K562 (cell line): ENCODE results near the gene MBOAT7. TPM values are rescaled to one million over a fixed set of nuclear protein-coding genes. Genes with fewer than 3 reads are reported as not detected.

Experiments used
- CREB1 ChIP-seq, 2 experiments: sonication (generic) in 1 of 2; formaldehyde crosslinking in 1 of 2; IDR thresholded peaks; 2 replicates each; pipeline versions ENCODE4 v1.6.1 to v1.8.0; 2012 to 2022; ENCODE audit warnings: inconsistent platforms in 1 of 2, mild to moderate bottlenecking in 1 of 2, missing genetic modification reagents in 1 of 2, moderate library complexity in 1 of 2
- EHMT2 ChIP-seq: fragments of 450-650 bp; IDR thresholded peaks from 2 replicates; pipeline ENCODE4 v1.6.1; 2018; ENCODE audit warnings: antibody characterized with exemption
- FOXJ2 ChIP-seq: fragments of 200-800 bp; sonication (Bioruptor generic); IDR thresholded peaks from 2 replicates; pipeline ENCODE4 v1.6.1; 2016; ENCODE audit warnings: missing genetic modification characterization, missing compliant biosample characterization
- GABPA ChIP-seq: fragments of 200-800 bp; sonication (Bioruptor generic); conservative IDR thresholded peaks from 2 replicates; pipeline ENCODE4 v1.6.1; 2016; ENCODE audit warnings: low read depth, missing genetic modification characterization, missing compliant biosample characterization
- IRF2 ChIP-seq: sonication (generic); formaldehyde crosslinking; IDR thresholded peaks from 2 replicates; pipeline ENCODE4 v1.8.1; 2022; ENCODE audit warnings: mild to moderate bottlenecking, missing genetic modification reagents
- LCOR ChIP-seq: sonication (generic); formaldehyde crosslinking; IDR thresholded peaks from 2 replicates; pipeline ENCODE4 v1.8.0; 2022; ENCODE audit warnings: mild to moderate bottlenecking, missing genetic modification reagents
- SMARCE1 ChIP-seq: fragments of 450-650 bp; IDR thresholded peaks from 2 replicates; pipeline ENCODE4 v1.7.1; 2016; ENCODE audit warnings: mild to moderate bottlenecking
- polyA plus RNA-seq, 8 experiments: library from polyadenylated mRNA; depleted of rRNA in 4 of 8; stranded (reverse) in 5 of 8; unstranded in 3 of 8; fragments of >200 nt; fragmentation: Nextera tagmentation in 2 of 8; fragmentation: Illumina TruSeq in 1 of 8; extraction: Ambion mirVana in 2 of 8; extraction: Trizol in 1 of 8; gene quantifications; 2 replicates each; pipeline versions ENCODE4 v1.2.1 to v1.2.3, GENCODE V29; 2011 to 2014; ENCODE audit warnings: inconsistent platforms in 1 of 8, missing spikeins in 1 of 8
- total RNA-seq, 7 experiments: library from RNA; depleted of rRNA in 6 of 7; stranded (reverse); fragments of >200 nt in 6 of 7; fragmentation: Illumina TruSeq in 2 of 7; extraction: Trizol in 2 of 7; gene quantifications; 2 replicates each; pipeline versions ENCODE4 v1.2.1 to v1.2.3, GENCODE V29; 2011 to 2021; ENCODE audit warnings: low replicate concordance in 1 of 7
- TF ChIP-seq, protein P1 (sequence below): fragments of 450-650 bp; IDR thresholded peaks from 2 replicates; pipeline ENCODE4 v1.7.1; 2018; ENCODE audit warnings: mild to moderate bottlenecking, low read depth; ENCODE audit not compliant: partially characterized antibody
- TF ChIP-seq, protein P2 (sequence below): fragments of 250-450 bp; sonication (Bioruptor Pico); IDR thresholded peaks from 2 replicates; pipeline ENCODE4 v1.4.0; 2020
- TF ChIP-seq, protein P3 (sequence below), 3 experiments: fragments of 200-800 bp in 1 of 3; sonication (Bioruptor generic) in 1 of 3; sonication (generic) in 1 of 3; formaldehyde crosslinking in 1 of 3; IDR thresholded peaks; 2 replicates each; pipeline versions ENCODE4 v1.6.1 to v1.8.0; 2016 to 2022; ENCODE audit warnings: mild to moderate bottlenecking in 2 of 3, missing compliant biosample characterization in 2 of 3, missing genetic modification characterization in 2 of 3, missing genetic modification reagents in 1 of 3
- TF ChIP-seq, protein P4 (sequence below): fragments of 250-450 bp; sonication (Bioruptor Pico); IDR thresholded peaks from 2 replicates; pipeline ENCODE4 v1.8.0; 2022; ENCODE audit warnings: moderate library complexity, mild to moderate bottlenecking, inconsistent platforms
- TF ChIP-seq, protein P5 (sequence below): sonication (generic); formaldehyde crosslinking; IDR thresholded peaks from 2 replicates; pipeline ENCODE4 v1.8.0; 2022; ENCODE audit warnings: mild to moderate bottlenecking, missing genetic modification reagents

The MBOAT7 gene
- total and polyA plus RNA-seq, 9 of the 15 experiments (the other 6 are each of a cell fraction or from before 2014, with no cell fraction given) = 1.4 to 153 (median 56.1) TPM

DNA sequence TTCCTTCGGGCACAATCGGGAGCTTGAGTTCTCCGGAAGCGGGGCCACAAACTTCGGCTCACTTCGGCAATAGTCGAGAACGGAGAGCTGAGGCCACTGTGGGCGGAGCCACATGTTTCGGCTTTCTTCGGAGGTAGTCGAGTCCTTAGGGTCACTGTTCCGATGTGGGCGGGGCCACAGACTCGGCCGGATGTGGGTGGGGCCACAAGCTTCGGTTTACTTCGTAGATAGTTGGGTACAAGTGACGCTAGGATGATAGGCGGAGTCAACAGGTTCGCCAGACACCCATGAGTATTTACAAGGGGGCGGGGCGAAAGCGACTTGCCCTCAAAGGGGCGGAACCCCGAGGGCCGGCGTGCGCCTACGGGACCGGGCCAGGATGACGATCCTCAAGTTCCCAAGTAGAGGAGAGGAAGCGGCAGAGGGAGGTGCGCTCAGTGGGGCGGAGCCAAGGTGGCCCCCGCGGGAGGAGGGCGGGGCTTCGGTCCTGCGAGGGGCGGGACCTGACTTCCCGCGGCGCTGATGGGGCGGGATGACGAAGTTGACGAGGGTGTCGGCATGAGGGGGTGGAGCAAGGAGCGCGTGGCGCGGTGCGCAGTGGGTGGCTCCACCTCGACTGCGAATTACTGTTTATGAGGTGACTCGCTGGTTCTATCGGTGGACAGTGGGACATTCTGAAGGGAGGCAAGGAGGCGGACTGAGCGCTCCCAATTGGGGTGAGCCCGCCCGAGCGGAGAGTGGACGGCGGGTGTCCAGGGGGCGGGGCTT lies 539 bp upstream of the MBOAT7 start (continued):
- TF ChIP-seq, protein P1, sequence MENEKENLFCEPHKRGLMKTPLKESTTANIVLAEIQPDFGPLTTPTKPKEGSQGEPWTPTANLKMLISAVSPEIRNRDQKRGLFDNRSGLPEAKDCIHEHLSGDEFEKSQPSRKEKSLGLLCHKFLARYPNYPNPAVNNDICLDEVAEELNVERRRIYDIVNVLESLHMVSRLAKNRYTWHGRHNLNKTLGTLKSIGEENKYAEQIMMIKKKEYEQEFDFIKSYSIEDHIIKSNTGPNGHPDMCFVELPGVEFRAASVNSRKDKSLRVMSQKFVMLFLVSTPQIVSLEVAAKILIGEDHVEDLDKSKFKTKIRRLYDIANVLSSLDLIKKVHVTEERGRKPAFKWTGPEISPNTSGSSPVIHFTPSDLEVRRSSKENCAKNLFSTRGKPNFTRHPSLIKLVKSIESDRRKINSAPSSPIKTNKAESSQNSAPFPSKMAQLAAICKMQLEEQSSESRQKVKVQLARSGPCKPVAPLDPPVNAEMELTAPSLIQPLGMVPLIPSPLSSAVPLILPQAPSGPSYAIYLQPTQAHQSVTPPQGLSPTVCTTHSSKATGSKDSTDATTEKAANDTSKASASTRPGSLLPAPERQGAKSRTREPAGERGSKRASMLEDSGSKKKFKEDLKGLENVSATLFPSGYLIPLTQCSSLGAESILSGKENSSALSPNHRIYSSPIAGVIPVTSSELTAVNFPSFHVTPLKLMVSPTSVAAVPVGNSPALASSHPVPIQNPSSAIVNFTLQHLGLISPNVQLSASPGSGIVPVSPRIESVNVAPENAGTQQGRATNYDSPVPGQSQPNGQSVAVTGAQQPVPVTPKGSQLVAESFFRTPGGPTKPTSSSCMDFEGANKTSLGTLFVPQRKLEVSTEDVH = peak; percentile 74
- TF ChIP-seq, protein P2, sequence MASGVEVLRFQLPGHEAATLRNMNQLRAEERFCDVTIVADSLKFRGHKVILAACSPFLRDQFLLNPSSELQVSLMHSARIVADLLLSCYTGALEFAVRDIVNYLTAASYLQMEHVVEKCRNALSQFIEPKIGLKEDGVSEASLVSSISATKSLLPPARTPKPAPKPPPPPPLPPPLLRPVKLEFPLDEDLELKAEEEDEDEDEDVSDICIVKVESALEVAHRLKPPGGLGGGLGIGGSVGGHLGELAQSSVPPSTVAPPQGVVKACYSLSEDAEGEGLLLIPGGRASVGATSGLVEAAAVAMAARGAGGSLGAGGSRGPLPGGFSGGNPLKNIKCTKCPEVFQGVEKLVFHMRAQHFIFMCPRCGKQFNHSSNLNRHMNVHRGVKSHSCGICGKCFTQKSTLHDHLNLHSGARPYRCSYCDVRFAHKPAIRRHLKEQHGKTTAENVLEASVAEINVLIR (CRISPR knock-in tag) = no peak
- no peak for TF ChIP-seq LCOR (CRISPR knock-in tag)
- no peak for TF ChIP-seq SMARCE1
- TF ChIP-seq, protein P3, sequence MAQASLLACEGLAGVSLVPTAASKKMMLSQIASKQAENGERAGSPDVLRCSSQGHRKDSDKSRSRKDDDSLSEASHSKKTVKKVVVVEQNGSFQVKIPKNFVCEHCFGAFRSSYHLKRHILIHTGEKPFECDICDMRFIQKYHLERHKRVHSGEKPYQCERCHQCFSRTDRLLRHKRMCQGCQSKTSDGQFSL (CRISPR knock-in tag; IDR thresholded peaks at IDR 0.05) = no peak
- TF ChIP-seq, protein P3 (tag; IDR thresholded peaks at IDR 0.05) = no peak
- TF ChIP-seq IRF2 (CRISPR knock-in tag) = no peak
- peak; percentile 66 for TF ChIP-seq CREB1 (IDR thresholded peaks at IDR 0.05)
- TF ChIP-seq CREB1 (CRISPR knock-in tag; IDR thresholded peaks at IDR 0.05) = peak; percentile 77
- TF ChIP-seq, protein P4, sequence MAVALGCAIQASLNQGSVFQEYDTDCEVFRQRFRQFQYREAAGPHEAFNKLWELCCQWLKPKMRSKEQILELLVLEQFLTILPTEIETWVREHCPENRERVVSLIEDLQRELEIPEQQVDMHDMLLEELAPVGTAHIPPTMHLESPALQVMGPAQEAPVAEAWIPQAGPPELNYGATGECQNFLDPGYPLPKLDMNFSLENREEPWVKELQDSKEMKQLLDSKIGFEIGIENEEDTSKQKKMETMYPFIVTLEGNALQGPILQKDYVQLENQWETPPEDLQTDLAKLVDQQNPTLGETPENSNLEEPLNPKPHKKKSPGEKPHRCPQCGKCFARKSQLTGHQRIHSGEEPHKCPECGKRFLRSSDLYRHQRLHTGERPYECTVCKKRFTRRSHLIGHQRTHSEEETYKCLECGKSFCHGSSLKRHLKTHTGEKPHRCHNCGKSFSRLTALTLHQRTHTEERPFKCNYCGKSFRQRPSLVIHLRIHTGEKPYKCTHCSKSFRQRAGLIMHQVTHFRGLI (CRISPR knock-in tag) = no peak
- no peak for TF ChIP-seq EHMT2
- peak; percentile 14; the same call in 1 of the 2 replicates for TF ChIP-seq GABPA (tag)
- TF ChIP-seq, protein P5, sequence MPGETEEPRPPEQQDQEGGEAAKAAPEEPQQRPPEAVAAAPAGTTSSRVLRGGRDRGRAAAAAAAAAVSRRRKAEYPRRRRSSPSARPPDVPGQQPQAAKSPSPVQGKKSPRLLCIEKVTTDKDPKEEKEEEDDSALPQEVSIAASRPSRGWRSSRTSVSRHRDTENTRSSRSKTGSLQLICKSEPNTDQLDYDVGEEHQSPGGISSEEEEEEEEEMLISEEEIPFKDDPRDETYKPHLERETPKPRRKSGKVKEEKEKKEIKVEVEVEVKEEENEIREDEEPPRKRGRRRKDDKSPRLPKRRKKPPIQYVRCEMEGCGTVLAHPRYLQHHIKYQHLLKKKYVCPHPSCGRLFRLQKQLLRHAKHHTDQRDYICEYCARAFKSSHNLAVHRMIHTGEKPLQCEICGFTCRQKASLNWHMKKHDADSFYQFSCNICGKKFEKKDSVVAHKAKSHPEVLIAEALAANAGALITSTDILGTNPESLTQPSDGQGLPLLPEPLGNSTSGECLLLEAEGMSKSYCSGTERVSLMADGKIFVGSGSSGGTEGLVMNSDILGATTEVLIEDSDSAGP (CRISPR knock-in tag) = peak; percentile 48; the same call in 1 of the 2 replicates
- no peak for TF ChIP-seq FOXJ2 (tag)
